ENCODE results near the gene HBD.

GRCh38 chr11:5280582-5281102, 46.4 kb upstream of the HBD start:
- TF ChIP-seq RCOR1 (IDR thresholded peaks at IDR 0.05; ENCODE audit: low read depth, low read length) (0 out of 2 replicates have a peak, but pooled peaks have one; percentile 52), RAD21 (conservative IDR thresholded peaks at IDR 0.05 in 1 of 2, IDR thresholded peaks at IDR 0.05 in 1 of 2) (no peak; a peak in 1 of 5 replicates), CHD2 (IDR thresholded peaks at IDR 0.05; ENCODE audit: low read length, partially characterized antibody) (no peak), CBX2 (IDR thresholded peaks at IDR 0.05; ENCODE audit: borderline replicate concordance, low read depth) (no peak), HOXA7 (CRISPR knock-in tag; IDR thresholded peaks at IDR 0.05) (no peak), CTCF (IDR thresholded peaks at IDR 0.05) (no peak), MAZ (IDR thresholded peaks at IDR 0.05; ENCODE audit: borderline replicate concordance, low read depth, low read length) (no peak), REST (IDR thresholded peaks at IDR 0.05) (no peak), POLR2A (IDR thresholded peaks at IDR 0.05; ENCODE audit: low read length) (no peak), MAFK (IDR thresholded peaks at IDR 0.05; ENCODE audit: partially characterized antibody) (peak; percentile 100), JUNB (IDR thresholded peaks at IDR 0.05) (peak; percentile 81)

All from A549 (cell line).